Psoas muscle (tissue), 8 donors: ENCODE data around the gene PDAP1. TPM values are rescaled to one million over a fixed set of nuclear protein-coding genes. Genes with fewer than 3 reads are reported as not detected.

ENCODE experiments used
- ATAC-seq, 4 donors: fragments of 200-7000 bp; cut with Tn5 transposase; one replicate each; pipeline ENCODE4 v1.9.1; 2020; ENCODE audit warnings: moderate library complexity in 3 of 4, mild to moderate bottlenecking in 2 of 4
- DNase-seq, 2 donors: peaks; one replicate each; pipeline ENCODE4 v3.0.0-alpha.2; 2020
- H3K27ac ChIP-seq: fragments of 200-600 bp; one replicate; pipeline ENCODE4 v1.8.0; 2022
- H3K27me3 ChIP-seq, 3 donors: fragments of 200-600 bp in 1 of 3; one replicate each; pipeline versions ENCODE4 v1.6.1 to v1.8.0; 2013 to 2022; ENCODE audit warnings: low read length in 2 of 3, mild to moderate bottlenecking in 2 of 3, moderate library complexity in 1 of 3; ENCODE audit not compliant: insufficient read depth in 3 of 3
- H3K36me3 ChIP-seq, 2 donors: fragments of 200-600 bp in 1 of 2; one replicate each; pipeline versions ENCODE4 v1.6.1 to v1.8.0; 2013 to 2022; ENCODE audit warnings: low read depth in 1 of 2, mild to moderate bottlenecking in 1 of 2, moderate library complexity in 1 of 2; ENCODE audit not compliant: insufficient read depth in 1 of 2
- H3K4me1 ChIP-seq: fragments of 200-600 bp; one replicate; pipeline ENCODE4 v1.8.0; 2022
- H3K4me3 ChIP-seq: fragments of 200-600 bp; one replicate; pipeline ENCODE4 v1.8.0; 2022; ENCODE audit warnings: mild to moderate bottlenecking
- H3K9me3 ChIP-seq: fragments of 200-600 bp; one replicate; pipeline ENCODE4 v1.8.0; 2022
- CTCF ChIP-seq: fragments of 200-600 bp; IDR thresholded peaks from one replicate; pipeline ENCODE4 v1.8.0; 2022; ENCODE audit warnings: antibody characterized with exemption
- WGBS, 3 donors: extraction: QIAGEN DNeasy Blood & Tissue Kit; methylation state at CpG; one replicate each; pipeline versions ENCODE4 v1.1.6 to v1.1.7; 2013; 5-methylcytosine and 5-hydroxymethylcytosine counted together
- intact Hi-C, 2 donors: fragments of 100-400 bp; cut with DNase I; formaldehyde crosslinking; loops; one replicate each; pipeline versions ENCODE4 v1.11.0 to v1.14.2; 2022
- polyA plus RNA-seq, 3 donors: library from polyadenylated mRNA; stranded (reverse); fragments of 200-250 nt; gene quantifications; one replicate each; pipeline ENCODE4 v1.2.3, GENCODE V29; 2013
- total RNA-seq, 4 donors: library from RNA; stranded (reverse); fragmentation: NEBNext Ultra II Directional in 2 of 4; extraction: Animal tissue kit (Norgen Biotek cat#: 25700) in 2 of 4; gene quantifications; one replicate each; pipeline versions ENCODE4 v1.2.1 to v1.2.4, GENCODE V29; 2021 to 2023
- donor health status: healthy with polysubstance abuse.
- donor health status: DM: no; HTN: no; CAD: no; lungs with moderate emphysema.
- donor health status: Bipolar disorder and iron deficiency.
- donor health status: healthy.
- donor health status: DM: yes; HTN: yes; CAD: no.
- donor health status: DM: no; HTN: no; CAD: no.
- donor health status: DM: no; HTN: no; CAD: no.
- donor health status: DM: yes; HTN: yes; CAD: no.

Gene PDAP1
- total and polyA plus RNA-seq, 7 donors: 131 to 437 (median 174) TPM

- ATAC-seq: peak in 1 of 4 donors; percentile 11
- Histone ChIP-seq H3K36me3 (peaks cover 3 to 81% of the 10 kb centered on the region in 2 donors), H3K27ac (no peak overlapping the region), H3K27me3 (no peaks in the 10 kb centered on the region), H3K9me3 (no peaks in the 10 kb centered on the region), H3K4me1 (no peaks in the 10 kb centered on the region), H3K4me3 (no peak overlapping the region)
- 91 to 95% (median 91%) methylated on average over 8 of the region's 8 CpGs for WGBS, 3 donors
- no peak for DNase-seq
- TF ChIP-seq CTCF: no peak
- intact Hi-C loops: no loop called here
Observed at GRCh38 chr7:99429756-99430155, 21.4 kb upstream of the PDAP1 start.

- Histone ChIP-seq H3K9me3 (no peaks in the 10 kb centered on the region), H3K27ac (no peak overlapping the region), H3K4me3 (no peak overlapping the region), H3K36me3 (peaks cover 0 to 81% of the 10 kb centered on the region in 2 donors), H3K4me1 (no peaks in the 10 kb centered on the region), H3K27me3 (no peaks in the 10 kb centered on the region)
- ATAC-seq (peak in 1 of 4 donors; percentile 10), DNase-seq (no peak)
- 79 to 85% (median 79%) methylated on average over 10 of the region's 10 CpGs for WGBS, 3 donors
- TF ChIP-seq CTCF: no peak
- intact Hi-C loops: no loop called here
Observed at GRCh38 chr7:99428972-99429566, 20.7 kb upstream of the PDAP1 start.

- ATAC-seq (no peak), DNase-seq (no peak)
- peaks cover 0 to 69% of the 10 kb centered on the region in 2 donors for H3K36me3 ChIP-seq
- H3K27ac ChIP-seq: no peak overlapping the region
- 87 to 92% (median 89%) methylated on average over 23 to 24 of the region's 24 CpGs for WGBS, 3 donors
- H3K4me3 ChIP-seq: no peak overlapping the region
- TF ChIP-seq CTCF: no peak
- no peaks in the 10 kb centered on the region for H3K27me3 ChIP-seq
- H3K9me3 ChIP-seq: no peaks in the 10 kb centered on the region
- no peaks in the 10 kb centered on the region for H3K4me1 ChIP-seq
- intact Hi-C loops: no loop called here
Observed at GRCh38 chr7:99424932-99425730, 16.7 kb upstream of the PDAP1 start.

GRCh38 chr7:99422625-99423024 lies 14.2 kb upstream of the PDAP1 start:
- ATAC-seq (no peak), DNase-seq (no peak)
- Histone ChIP-seq H3K36me3 (peaks cover 2 to 70% of the 10 kb centered on the region in 2 donors), H3K9me3 (no peaks in the 10 kb centered on the region), H3K27ac (no peak overlapping the region), H3K4me1 (no peaks in the 10 kb centered on the region), H3K27me3 (no peaks in the 10 kb centered on the region), H3K4me3 (no peak overlapping the region)
- intact Hi-C loops: loop anchor here in 1 of 2 donors (2.0 kb wide), 1 partner anchor 34 kb away; no protein-coding TSS in a partner anchor
- TF ChIP-seq CTCF: no peak
- WGBS, 3 donors: 85 to 90% (median 86%) methylated on average over 5 of the region's 5 CpGs
